ENCODE data around the gene CLIP2.
A peak's percentile ranks its signal among the peaks of the same experiment; 100 is the strongest.

Gene CLIP2

DNA sequence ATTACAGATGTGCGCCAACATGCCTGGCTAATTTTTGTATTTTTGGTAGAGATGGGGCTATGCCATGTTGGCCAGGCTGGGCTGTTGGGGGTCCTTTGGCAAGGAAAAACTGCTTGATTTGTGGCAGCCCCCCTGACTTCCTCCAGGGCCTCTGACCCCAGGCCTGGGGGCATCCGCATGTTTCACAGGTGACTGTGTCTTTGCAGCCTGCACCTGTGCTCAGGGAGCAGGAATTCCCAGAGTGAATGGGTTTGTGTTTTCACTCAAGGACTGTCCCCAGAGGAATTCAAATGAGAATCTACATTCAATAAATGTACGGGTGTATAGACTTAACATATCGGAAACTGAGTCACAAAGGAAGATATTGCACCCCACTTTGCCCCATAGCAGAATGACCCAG lies 11.6 kb upstream of the CLIP2 start:
- Histone ChIP-seq H3K18ac (ENCODE audit: low read length) (peak overlapping the region; percentile 4), H3K4ac (ENCODE audit: low read length) (no peak overlapping the region), H3K14ac (ENCODE audit: low read length) (no peak overlapping the region), H3K4me1 (ENCODE audit: control insufficient read depth in 2 of 2, insufficient read depth in 1 of 2, low read depth in 1 of 2, low read length in 2 of 2) (peaks cover 6 to 9% of the 10 kb centered on the region in 2 donors), H3K4me3 (ENCODE audit: low read length in 2 of 2) (peak overlapping the region in 1 of 2 donors; percentile 47), H4K8ac (ENCODE audit: low read depth, low read length) (no peak overlapping the region), H2BK12ac (ENCODE audit: low read length) (no peak overlapping the region), H4K91ac (ENCODE audit: low read depth, low read length, poor library complexity) (no peak overlapping the region), H3K9ac (ENCODE audit: low read depth, low read length, poor library complexity) (no peak overlapping the region), H3K79me1 (ENCODE audit: low read depth, low read length) (no peaks in the 10 kb centered on the region), H3K27me3 (ENCODE audit: control insufficient read depth in 3 of 3, insufficient read depth in 3 of 3, low read depth in 1 of 3, low read length in 3 of 3) (no peaks in the 10 kb centered on the region), H3K27ac (replicated peaks; ENCODE audit: low read length) (no peak overlapping the region), H2BK120ac (ENCODE audit: low read depth, low read length) (no peak overlapping the region), H3K9me3 (replicated peaks in 1 of 2; ENCODE audit: control insufficient read depth in 2 of 2, insufficient read depth in 1 of 2, low read depth in 1 of 2, low read length in 2 of 2) (no peaks in the 10 kb centered on the region), H3K36me3 (replicated peaks in 1 of 2; ENCODE audit: control insufficient read depth in 2 of 2, insufficient read depth in 2 of 2, low read length in 2 of 2) (no peaks in the 10 kb centered on the region), H2BK5ac (ENCODE audit: low read length) (no peak overlapping the region), H2AFZ (ENCODE audit: low read length) (no peak overlapping the region), H2AK5ac (ENCODE audit: low read depth, low read length) (no peak overlapping the region), H3K23ac (ENCODE audit: low read depth, low read length, poor library complexity) (no peak overlapping the region), H2BK15ac (ENCODE audit: low read length) (no peak overlapping the region), H3K4me2 (ENCODE audit: insufficient read depth, low read length, poor library complexity, severe bottlenecking) (no peak overlapping the region)
- no CpG with 5 or more reads among the region's 4 CpGs for WGBS, 2 donors (ENCODE audit: extremely low coverage in 2 of 2, insufficient read length in 2 of 2, insufficient replicate concordance in 1 of 2)
- no peak for DNase-seq (ENCODE audit: low spot score)

DNA sequence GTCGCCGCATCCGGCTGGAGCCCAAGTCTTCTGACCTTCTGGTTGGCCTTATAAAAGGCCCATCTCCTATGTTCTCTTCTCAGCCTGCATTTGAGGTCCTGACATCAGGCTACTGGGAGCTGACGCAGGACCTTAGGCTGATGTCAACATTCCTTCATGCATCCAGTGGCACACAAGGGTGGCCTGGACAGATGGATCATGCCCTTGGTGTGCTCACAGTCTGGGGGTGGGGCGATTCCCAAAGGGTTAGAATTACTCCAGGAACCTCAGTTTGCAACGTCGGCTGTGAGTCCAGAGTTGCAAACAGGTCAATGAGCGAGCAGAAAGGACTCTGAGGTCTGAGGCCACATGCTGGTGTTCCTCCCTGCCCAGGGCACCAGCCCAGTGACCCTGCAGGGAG lies 8.2 kb upstream of the CLIP2 start:
- no CpG with 5 or more reads among the region's 8 CpGs for WGBS, 2 donors (ENCODE audit: extremely low coverage in 2 of 2, insufficient read length in 2 of 2, insufficient replicate concordance in 1 of 2)
- H3K27ac ChIP-seq (replicated peaks; ENCODE audit: low read length): no peak overlapping the region

DNA sequence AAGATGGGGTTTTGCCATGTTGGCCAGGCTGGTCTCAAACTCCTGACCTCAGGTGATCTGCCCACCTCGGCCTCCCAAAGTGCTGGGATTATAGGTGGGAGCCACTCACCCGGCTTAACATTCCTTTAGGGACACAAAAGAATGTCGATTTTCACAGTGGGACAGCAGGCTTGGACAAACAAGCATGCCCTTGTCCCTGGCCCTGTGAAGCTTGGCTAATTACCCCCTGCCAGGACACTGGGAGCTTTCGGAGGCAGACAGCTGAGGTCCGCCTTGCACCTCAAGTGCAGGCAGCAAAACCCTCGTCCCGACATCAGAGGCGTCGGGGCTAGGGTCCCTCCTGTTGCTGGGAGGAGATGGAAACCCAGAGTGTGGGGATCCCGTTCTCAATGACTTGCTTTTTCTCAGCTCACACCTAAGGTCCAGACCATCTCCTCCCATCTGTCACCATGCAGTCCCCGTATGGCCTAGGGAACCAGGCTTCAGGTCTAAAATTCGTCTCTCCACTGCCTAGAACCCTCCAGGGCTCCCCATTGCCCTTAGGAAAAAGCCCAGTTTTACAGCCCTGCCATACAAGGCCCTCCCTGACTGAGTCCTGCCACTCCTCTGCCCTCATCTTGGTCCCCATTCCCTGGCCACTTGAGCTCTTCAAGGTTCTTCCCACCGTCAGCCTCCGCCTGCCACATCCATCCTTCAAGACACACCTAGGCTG lies 6.3 kb upstream of the CLIP2 start:
- no peak overlapping the region for H3K4ac ChIP-seq (ENCODE audit: low read length)
- no peak overlapping the region for H2BK15ac ChIP-seq (ENCODE audit: low read length)
- no peak overlapping the region for H3K9ac ChIP-seq (ENCODE audit: low read depth, low read length, poor library complexity)
- no peak overlapping the region for H3K4me2 ChIP-seq (ENCODE audit: insufficient read depth, low read length, poor library complexity, severe bottlenecking)
- H3K79me1 ChIP-seq (ENCODE audit: low read depth, low read length): no peaks in the 10 kb centered on the region
- no peak overlapping the region for H2BK12ac ChIP-seq (ENCODE audit: low read length)
- H3K27me3 ChIP-seq (ENCODE audit: control insufficient read depth in 3 of 3, insufficient read depth in 3 of 3, low read depth in 1 of 3, low read length in 3 of 3): peaks cover 0 to 2% (median 0%) of the 10 kb centered on the region in 3 experiments
- H3K9me3 ChIP-seq (replicated peaks in 1 of 2; ENCODE audit: control insufficient read depth in 2 of 2, insufficient read depth in 1 of 2, low read depth in 1 of 2, low read length in 2 of 2): no peaks in the 10 kb centered on the region
- no peak overlapping the region for H4K91ac ChIP-seq (ENCODE audit: low read depth, low read length, poor library complexity)
- no peak overlapping the region for H2AK5ac ChIP-seq (ENCODE audit: low read depth, low read length)
- no peak overlapping the region for H2BK5ac ChIP-seq (ENCODE audit: low read length)
- H3K27ac ChIP-seq (replicated peaks; ENCODE audit: low read length): no peak overlapping the region
- peaks cover 4 to 14% of the 10 kb centered on the region in 2 donors for H3K4me1 ChIP-seq (ENCODE audit: control insufficient read depth in 2 of 2, insufficient read depth in 1 of 2, low read depth in 1 of 2, low read length in 2 of 2)
- no peak overlapping the region for H2AFZ ChIP-seq (ENCODE audit: low read length)
- no peak overlapping the region for H2BK120ac ChIP-seq (ENCODE audit: low read depth, low read length)
- H3K23ac ChIP-seq (ENCODE audit: low read depth, low read length, poor library complexity): no peak overlapping the region
- WGBS, 2 donors (ENCODE audit: extremely low coverage in 2 of 2, insufficient read length in 2 of 2, insufficient replicate concordance in 1 of 2): no CpG with 5 or more reads among the region's 14 CpGs
- no peak overlapping the region for H3K14ac ChIP-seq (ENCODE audit: low read length)
- no peak overlapping the region for H3K4me3 ChIP-seq (ENCODE audit: low read length in 2 of 2)
- no peaks in the 10 kb centered on the region for H3K36me3 ChIP-seq (replicated peaks in 1 of 2; ENCODE audit: control insufficient read depth in 2 of 2, insufficient read depth in 2 of 2, low read length in 2 of 2)
- H4K8ac ChIP-seq (ENCODE audit: low read depth, low read length): no peak overlapping the region
- peak; percentile 68 for DNase-seq (ENCODE audit: low spot score)
- peak overlapping the region; percentile 35 for H3K18ac ChIP-seq (ENCODE audit: low read length)

More for the DNA sequence above, 8.2 kb upstream of the CLIP2 start:
- Histone ChIP-seq H2AK5ac (ENCODE audit: low read depth, low read length) (no peak overlapping the region), H3K4ac (ENCODE audit: low read length) (no peak overlapping the region), H2AFZ (ENCODE audit: low read length) (no peak overlapping the region), H3K4me3 (ENCODE audit: low read length in 2 of 2) (peak overlapping the region in 1 of 2 donors; percentile 29), H3K9me3 (replicated peaks in 1 of 2; ENCODE audit: control insufficient read depth in 2 of 2, insufficient read depth in 1 of 2, low read depth in 1 of 2, low read length in 2 of 2) (no peaks in the 10 kb centered on the region), H3K36me3 (replicated peaks in 1 of 2; ENCODE audit: control insufficient read depth in 2 of 2, insufficient read depth in 2 of 2, low read length in 2 of 2) (no peaks in the 10 kb centered on the region), H2BK120ac (ENCODE audit: low read depth, low read length) (no peak overlapping the region), H3K27me3 (ENCODE audit: control insufficient read depth in 3 of 3, insufficient read depth in 3 of 3, low read depth in 1 of 3, low read length in 3 of 3) (no peaks in the 10 kb centered on the region), H3K18ac (ENCODE audit: low read length) (peak overlapping the region; percentile 6), H3K4me1 (ENCODE audit: control insufficient read depth in 2 of 2, insufficient read depth in 1 of 2, low read depth in 1 of 2, low read length in 2 of 2) (peaks cover 4 to 14% of the 10 kb centered on the region in 2 donors), H3K79me1 (ENCODE audit: low read depth, low read length) (no peaks in the 10 kb centered on the region), H4K8ac (ENCODE audit: low read depth, low read length) (no peak overlapping the region), H3K23ac (ENCODE audit: low read depth, low read length, poor library complexity) (no peak overlapping the region), H3K4me2 (ENCODE audit: insufficient read depth, low read length, poor library complexity, severe bottlenecking) (no peak overlapping the region), H2BK15ac (ENCODE audit: low read length) (peak overlapping the region; percentile 22), H2BK5ac (ENCODE audit: low read length) (no peak overlapping the region), H3K9ac (ENCODE audit: low read depth, low read length, poor library complexity) (peak overlapping the region; percentile 63), H4K91ac (ENCODE audit: low read depth, low read length, poor library complexity) (no peak overlapping the region), H3K14ac (ENCODE audit: low read length) (no peak overlapping the region), H2BK12ac (ENCODE audit: low read length) (no peak overlapping the region)
- no peak for DNase-seq (ENCODE audit: low spot score)

DNA sequence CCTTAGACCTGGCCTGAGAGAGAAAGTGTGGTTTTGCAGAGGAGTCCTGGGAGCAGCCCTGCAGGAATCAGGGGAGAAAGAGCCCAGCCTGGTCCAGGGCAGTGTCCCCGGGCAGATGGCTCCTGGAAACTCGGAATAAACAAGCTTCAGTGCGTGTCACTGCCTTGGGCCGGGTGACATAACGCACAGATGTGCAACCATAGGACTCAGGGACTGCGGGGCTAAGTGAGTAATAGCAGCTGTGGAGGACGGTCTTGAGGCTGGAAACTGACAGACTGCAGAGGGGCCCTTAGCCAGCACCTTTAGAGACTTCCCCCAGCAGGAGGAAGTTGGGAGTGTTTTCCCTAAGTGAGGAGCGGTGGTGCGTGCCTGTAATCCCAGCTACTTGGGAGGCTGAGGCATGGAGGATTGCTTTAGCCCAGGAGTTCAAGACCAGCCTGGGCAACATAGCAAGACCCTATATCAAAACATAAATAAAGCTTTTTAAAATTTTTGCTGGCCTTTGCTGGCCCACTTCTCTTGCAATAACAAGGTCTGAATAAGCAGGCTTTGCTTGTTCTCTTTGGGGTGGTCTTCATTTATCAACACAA lies 5.3 kb upstream of the CLIP2 start:
- no peak overlapping the region for H2AFZ ChIP-seq (ENCODE audit: low read length)
- H3K9me3 ChIP-seq (replicated peaks in 1 of 2; ENCODE audit: control insufficient read depth in 2 of 2, insufficient read depth in 1 of 2, low read depth in 1 of 2, low read length in 2 of 2): no peaks in the 10 kb centered on the region
- H3K4me3 ChIP-seq (ENCODE audit: low read length in 2 of 2): no peak overlapping the region
- no peak overlapping the region for H3K9ac ChIP-seq (ENCODE audit: low read depth, low read length, poor library complexity)
- no peak overlapping the region for H2BK5ac ChIP-seq (ENCODE audit: low read length)
- peak overlapping the region; percentile 11 for H3K18ac ChIP-seq (ENCODE audit: low read length)
- no peak overlapping the region for H3K4me2 ChIP-seq (ENCODE audit: insufficient read depth, low read length, poor library complexity, severe bottlenecking)
- peaks cover 0 to 7% (median 0%) of the 10 kb centered on the region in 3 experiments for H3K27me3 ChIP-seq (ENCODE audit: control insufficient read depth in 3 of 3, insufficient read depth in 3 of 3, low read depth in 1 of 3, low read length in 3 of 3)
- no CpG with 5 or more reads among the region's 9 CpGs for WGBS, 2 donors (ENCODE audit: extremely low coverage in 2 of 2, insufficient read length in 2 of 2, insufficient replicate concordance in 1 of 2)
- no peak overlapping the region for H3K27ac ChIP-seq (replicated peaks; ENCODE audit: low read length)
- H4K91ac ChIP-seq (ENCODE audit: low read depth, low read length, poor library complexity): no peak overlapping the region
- peaks cover 12 to 21% of the 10 kb centered on the region in 2 donors for H3K4me1 ChIP-seq (ENCODE audit: control insufficient read depth in 2 of 2, insufficient read depth in 1 of 2, low read depth in 1 of 2, low read length in 2 of 2)
- H3K14ac ChIP-seq (ENCODE audit: low read length): no peak overlapping the region
- H3K4ac ChIP-seq (ENCODE audit: low read length): no peak overlapping the region
- H2BK15ac ChIP-seq (ENCODE audit: low read length): no peak overlapping the region
- DNase-seq (ENCODE audit: low spot score): no peak
- no peaks in the 10 kb centered on the region for H3K79me1 ChIP-seq (ENCODE audit: low read depth, low read length)
- H3K23ac ChIP-seq (ENCODE audit: low read depth, low read length, poor library complexity): no peak overlapping the region
- H2AK5ac ChIP-seq (ENCODE audit: low read depth, low read length): no peak overlapping the region
- no peak overlapping the region for H4K8ac ChIP-seq (ENCODE audit: low read depth, low read length)
- H3K36me3 ChIP-seq (replicated peaks in 1 of 2; ENCODE audit: control insufficient read depth in 2 of 2, insufficient read depth in 2 of 2, low read length in 2 of 2): no peaks in the 10 kb centered on the region
- H2BK120ac ChIP-seq (ENCODE audit: low read depth, low read length): no peak overlapping the region
- no peak overlapping the region for H2BK12ac ChIP-seq (ENCODE audit: low read length)

All from neuronal stem cell (in vitro differentiated cells).